HepG2 (cell line): ENCODE data around the gene SQOR. TPM values are rescaled to one million over a fixed set of nuclear protein-coding genes. Genes with fewer than 3 reads are reported as not detected.

Source experiments
- ATF3 ChIP-seq: sonication (generic); formaldehyde crosslinking; IDR thresholded peaks from 2 replicates; pipeline ENCODE4 v1.4.0; 2020; ENCODE audit warnings: missing genetic modification reagents
- GMEB1 ChIP-seq: sonication (generic); formaldehyde crosslinking; IDR thresholded peaks from 2 replicates; pipeline ENCODE4 v1.5.1; 2020; ENCODE audit warnings: missing genetic modification reagents, mild to moderate bottlenecking, borderline replicate concordance
- MEF2D ChIP-seq: sonication (generic); formaldehyde crosslinking; IDR thresholded peaks from 2 replicates; pipeline ENCODE4 v1.5.1; 2020; ENCODE audit warnings: mild to moderate bottlenecking, missing genetic modification reagents
- NFE2L2 ChIP-seq: fragments of 150-350 bp; IDR thresholded peaks from 2 replicates; pipeline ENCODE4 v1.6.1; 2014; ENCODE audit warnings: low read length
- REL ChIP-seq: sonication (generic); formaldehyde crosslinking; conservative IDR thresholded peaks from 2 replicates; pipeline ENCODE4 v1.8.0; 2022; ENCODE audit warnings: mild to moderate bottlenecking, missing genetic modification reagents, moderate library complexity
- TARDBP ChIP-seq: sonication (generic); formaldehyde crosslinking; IDR thresholded peaks from 2 replicates; pipeline ENCODE4 v1.8.0; 2022; ENCODE audit warnings: mild to moderate bottlenecking, missing genetic modification reagents
- TCF12 ChIP-seq, 2 experiments: fragments of 450-650 bp in 1 of 2; sonication (generic) in 1 of 2; formaldehyde crosslinking in 1 of 2; IDR thresholded peaks; 2 replicates each; pipeline versions ENCODE4 v1.6.1 to v1.8.0; 2017 to 2022; ENCODE audit warnings: antibody characterized with exemption in 1 of 2, mild to moderate bottlenecking in 1 of 2, missing genetic modification reagents in 1 of 2, moderate library complexity in 1 of 2
- TGIF2 ChIP-seq: IDR thresholded peaks from 2 replicates; pipeline ENCODE4 v1.6.1; 2016; ENCODE audit warnings: control low read depth, missing compliant biosample characterization
- ZMYM2 ChIP-seq: sonication (generic); formaldehyde crosslinking; IDR thresholded peaks from 2 replicates; pipeline ENCODE4 v1.8.0; 2022; ENCODE audit warnings: mild to moderate bottlenecking, missing genetic modification reagents
- ZNF142 ChIP-seq: sonication (generic); formaldehyde crosslinking; IDR thresholded peaks from 2 replicates; pipeline ENCODE4 v1.4.0; 2020; ENCODE audit warnings: missing genetic modification reagents
- ZNF17 ChIP-seq: sonication (generic); formaldehyde crosslinking; IDR thresholded peaks from 2 replicates; pipeline ENCODE4 v1.5.0; 2020; ENCODE audit warnings: mild to moderate bottlenecking, missing genetic modification reagents
- ZNF251 ChIP-seq: sonication (generic); formaldehyde crosslinking; IDR thresholded peaks from 2 replicates; pipeline ENCODE4 v1.9.0; 2021; ENCODE audit warnings: mild to moderate bottlenecking, missing genetic modification reagents
- ZNF703 ChIP-seq: sonication (generic); formaldehyde crosslinking; IDR thresholded peaks from 2 replicates; pipeline ENCODE4 v1.5.1; 2020; ENCODE audit warnings: missing genetic modification reagents, mild to moderate bottlenecking, moderate library complexity, borderline replicate concordance
- ZNF788 ChIP-seq: sonication (generic); formaldehyde crosslinking; IDR thresholded peaks from 2 replicates; pipeline ENCODE4 v1.5.0; 2020; ENCODE audit warnings: mild to moderate bottlenecking, missing genetic modification reagents, borderline replicate concordance
- polyA plus RNA-seq, 8 experiments: library from polyadenylated mRNA; depleted of rRNA in 3 of 8; stranded (reverse) in 7 of 8; unstranded in 1 of 8; fragments of >200 nt; fragmentation: Illumina TruSeq in 4 of 8; extraction: Trizol in 4 of 8; gene quantifications; 2 replicates each; pipeline versions ENCODE4 v1.2.1 to v1.2.3, GENCODE V29; 2011 to 2016; ENCODE audit warnings: low read depth in 4 of 8, missing spikeins in 1 of 8, mixed read lengths in 1 of 8; ENCODE audit not compliant: insufficient read depth in 1 of 8
- total RNA-seq, 5 experiments: library from RNA; depleted of rRNA; stranded (reverse); fragments of >200 nt; fragmentation: Illumina TruSeq; extraction: Trizol; gene quantifications; 2 replicates each; pipeline ENCODE4 v1.2.3, GENCODE V29; 2016; ENCODE audit warnings: low read depth in 1 of 5
- TF ChIP-seq, protein P1 (sequence below): sonication (generic); formaldehyde crosslinking; conservative IDR thresholded peaks from 2 replicates; pipeline ENCODE4 v1.4.0; 2020; ENCODE audit warnings: missing genetic modification reagents
- TF ChIP-seq, protein P2 (sequence below): sonication (generic); formaldehyde crosslinking; IDR thresholded peaks from 2 replicates; pipeline ENCODE4 v1.5.1; 2020; ENCODE audit warnings: missing genetic modification reagents, mild to moderate bottlenecking, borderline replicate concordance

The SQOR gene
- total and polyA plus RNA-seq, 2 of the 13 experiments (the other 11 are each of a cell fraction or from before 2014, with no cell fraction given) = 19.3 to 19.4 TPM

- TF ChIP-seq ZNF142 (CRISPR knock-in tag) = no peak
- TF ChIP-seq, protein P1, sequence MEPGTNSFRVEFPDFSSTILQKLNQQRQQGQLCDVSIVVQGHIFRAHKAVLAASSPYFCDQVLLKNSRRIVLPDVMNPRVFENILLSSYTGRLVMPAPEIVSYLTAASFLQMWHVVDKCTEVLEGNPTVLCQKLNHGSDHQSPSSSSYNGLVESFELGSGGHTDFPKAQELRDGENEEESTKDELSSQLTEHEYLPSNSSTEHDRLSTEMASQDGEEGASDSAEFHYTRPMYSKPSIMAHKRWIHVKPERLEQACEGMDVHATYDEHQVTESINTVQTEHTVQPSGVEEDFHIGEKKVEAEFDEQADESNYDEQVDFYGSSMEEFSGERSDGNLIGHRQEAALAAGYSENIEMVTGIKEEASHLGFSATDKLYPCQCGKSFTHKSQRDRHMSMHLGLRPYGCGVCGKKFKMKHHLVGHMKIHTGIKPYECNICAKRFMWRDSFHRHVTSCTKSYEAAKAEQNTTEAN = 0 out of 2 replicates have a peak, but pooled peaks have one; percentile 28
- no peak; the same call in 1 of the 2 replicates for TF ChIP-seq ZNF788
- peak; percentile 12; the same call in 1 of the 2 replicates for TF ChIP-seq TGIF2
- no peak for TF ChIP-seq ZNF703
- TF ChIP-seq NFE2L2 = no peak
- TF ChIP-seq GMEB1 (CRISPR knock-in tag) = peak; percentile 63; the same call in 1 of the 2 replicates
- TF ChIP-seq ZNF17 (CRISPR knock-in tag) = no peak
- peak; percentile 53 for TF ChIP-seq TARDBP (CRISPR knock-in tag)
- no peak for TF ChIP-seq TCF12 (IDR thresholded peaks at IDR 0.05)
- peak; percentile 40; the same call in 1 of the 2 replicates for TF ChIP-seq TCF12 (CRISPR knock-in tag; IDR thresholded peaks at IDR 0.05)
- TF ChIP-seq, protein P2, sequence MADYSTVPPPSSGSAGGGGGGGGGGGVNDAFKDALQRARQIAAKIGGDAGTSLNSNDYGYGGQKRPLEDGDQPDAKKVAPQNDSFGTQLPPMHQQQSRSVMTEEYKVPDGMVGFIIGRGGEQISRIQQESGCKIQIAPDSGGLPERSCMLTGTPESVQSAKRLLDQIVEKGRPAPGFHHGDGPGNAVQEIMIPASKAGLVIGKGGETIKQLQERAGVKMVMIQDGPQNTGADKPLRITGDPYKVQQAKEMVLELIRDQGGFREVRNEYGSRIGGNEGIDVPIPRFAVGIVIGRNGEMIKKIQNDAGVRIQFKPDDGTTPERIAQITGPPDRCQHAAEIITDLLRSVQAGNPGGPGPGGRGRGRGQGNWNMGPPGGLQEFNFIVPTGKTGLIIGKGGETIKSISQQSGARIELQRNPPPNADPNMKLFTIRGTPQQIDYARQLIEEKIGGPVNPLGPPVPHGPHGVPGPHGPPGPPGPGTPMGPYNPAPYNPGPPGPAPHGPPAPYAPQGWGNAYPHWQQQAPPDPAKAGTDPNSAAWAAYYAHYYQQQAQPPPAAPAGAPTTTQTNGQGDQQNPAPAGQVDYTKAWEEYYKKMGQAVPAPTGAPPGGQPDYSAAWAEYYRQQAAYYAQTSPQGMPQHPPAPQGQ (CRISPR knock-in tag) = no peak
- no peak for TF ChIP-seq ATF3 (CRISPR knock-in tag)
- TF ChIP-seq ZNF251 (CRISPR knock-in tag) = no peak
- no peak for TF ChIP-seq ZMYM2 (CRISPR knock-in tag)
- no peak for TF ChIP-seq REL
- no peak; the same call in 1 of the 2 replicates for TF ChIP-seq MEF2D (CRISPR knock-in tag)
Observed at GRCh38 chr15:45634432-45635190, at the start of gene SQOR (continued).
